SK-N-MC (cell line): ENCODE results near the gene POP7.
"Not testable (repeated sequence)": the region's sequence is repeated elsewhere in the genome, so short reads cannot be mapped to it uniquely, and the experiment has no call there.

Source experiments
- FOXP2 ChIP-seq: optimal IDR thresholded peaks from 2 replicates; pipeline ENCODE3; 2011; ENCODE audit warnings: mild to moderate bottlenecking, moderate library complexity; ENCODE audit not compliant: insufficient read depth; ENCODE audit errors: extremely low read length, control extremely low read depth
- POLR2AphosphoS5 ChIP-seq: IDR thresholded peaks from 2 replicates; pipeline ENCODE4 v1.6.1; 2012; ENCODE audit warnings: mild to moderate bottlenecking, low read depth, low read length, borderline replicate concordance

DNA sequence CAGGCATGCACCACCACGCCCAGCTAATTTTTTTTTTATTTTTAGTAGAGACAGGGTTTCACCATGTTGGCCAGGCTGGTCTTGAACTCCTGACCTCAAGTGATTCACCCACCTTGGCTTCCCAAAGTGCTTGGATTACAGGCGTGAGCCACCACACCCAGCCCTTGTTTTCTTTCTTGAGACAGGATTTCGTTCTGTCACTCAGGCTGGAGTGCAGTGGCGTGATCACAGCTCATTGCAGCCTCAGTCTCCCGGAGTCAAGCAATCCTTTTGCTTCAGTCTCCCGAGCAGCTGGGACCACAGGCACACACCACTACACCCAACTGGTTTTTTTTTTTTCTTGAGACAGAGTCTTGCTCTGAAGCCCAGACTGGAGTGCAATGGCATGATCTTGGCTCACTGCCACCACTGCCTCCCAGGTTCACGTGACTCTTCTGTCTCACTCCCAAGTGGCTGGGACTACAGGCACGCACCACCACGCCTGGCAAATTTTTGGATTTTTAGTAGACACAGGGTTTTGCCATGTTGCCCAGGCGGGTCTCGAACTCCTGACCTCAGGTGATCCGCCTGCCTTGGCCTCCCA, 43.6 kb upstream of the POP7 start:
- TF ChIP-seq POLR2AphosphoS5, FOXP2: not testable (repeated sequence)
